ENCODE results near the gene CARHSP1.
"Not testable (repeated sequence)": the region's sequence is repeated elsewhere in the genome, so short reads cannot be mapped to it uniquely, and the experiment has no call there.

Gene CARHSP1

GRCh38 chr16:8880839-8881510 lies 12.2 kb upstream of the CARHSP1 start:
- Histone ChIP-seq H3K9me3 (no peaks in the 10 kb centered on the region), H3K36me3 (no peaks in the 10 kb centered on the region), H3K27ac (no peak overlapping the region), H3K4me3 (no peak overlapping the region), H3K27me3 (peaks cover 0 to 15% of the 10 kb centered on the region in 2 donors), H3K4me1 (peaks cover 0 to 8% (median 2%) of the 10 kb centered on the region in 4 donors)
- intact Hi-C loops (cut with DNase I; ENCODE audit: low total_unique reads) = loop anchor here (5.0 kb wide), 1 partner anchor 314 kb away; no protein-coding TSS in a partner anchor
- no peak for DNase-seq
- no peak for TF ChIP-seq CTCF (IDR thresholded peaks at IDR 0.05)

GRCh38 chr16:8878523-8878911 lies 9.7 kb upstream of the CARHSP1 start:
- no peak for DNase-seq
- intact Hi-C loops (cut with DNase I; ENCODE audit: low total_unique reads) = no loop called here
- H3K4me1 ChIP-seq = peaks cover 0 to 8% (median 2%) of the 10 kb centered on the region in 4 donors
- H3K9me3 ChIP-seq = no peaks in the 10 kb centered on the region
- no peak overlapping the region for H3K4me3 ChIP-seq
- no peak overlapping the region for H3K27ac ChIP-seq
- no peaks in the 10 kb centered on the region for H3K36me3 ChIP-seq
- peaks cover 0 to 10% of the 10 kb centered on the region in 2 donors for H3K27me3 ChIP-seq
- no peak for TF ChIP-seq CTCF (IDR thresholded peaks at IDR 0.05)

- intact Hi-C loops (cut with DNase I; ENCODE audit: low total_unique reads) = no loop called here
- no peak for DNase-seq
- H3K27me3 ChIP-seq = peaks cover 0 to 7% of the 10 kb centered on the region in 2 donors
- H3K36me3 ChIP-seq = no peaks in the 10 kb centered on the region
- H3K27ac ChIP-seq = no peak overlapping the region
- H3K4me3 ChIP-seq = no peak overlapping the region
- peaks cover 0 to 8% (median 2%) of the 10 kb centered on the region in 4 donors for H3K4me1 ChIP-seq
- TF ChIP-seq CTCF (IDR thresholded peaks at IDR 0.05) = no peak
- H3K9me3 ChIP-seq = no peaks in the 10 kb centered on the region
Measured at GRCh38 chr16:8877894-8878522, 9.2 kb upstream of the CARHSP1 start.

- intact Hi-C loops (cut with DNase I; ENCODE audit: low total_unique reads); H3K9me3 ChIP-seq; H3K36me3 ChIP-seq: not testable (repeated sequence)
Measured at GRCh38 chr16:8875317-8875716, 6.5 kb upstream of the CARHSP1 start.

GRCh38 chr16:8874388-8874787 lies 5.6 kb upstream of the CARHSP1 start:
- no peak for DNase-seq
- no peaks in the 10 kb centered on the region for H3K9me3 ChIP-seq
- no peaks in the 10 kb centered on the region for H3K36me3 ChIP-seq
- peaks cover 0 to 4% of the 10 kb centered on the region in 2 donors for H3K27me3 ChIP-seq
- no peak overlapping the region for H3K4me3 ChIP-seq
- peaks cover 0 to 24% (median 4%) of the 10 kb centered on the region in 4 donors for H3K4me1 ChIP-seq
- H3K27ac ChIP-seq = no peak overlapping the region
- TF ChIP-seq CTCF (IDR thresholded peaks at IDR 0.05) = no peak
- intact Hi-C loops (cut with DNase I; ENCODE audit: low total_unique reads) = no loop called here

More at GRCh38 chr16:8875317-8875716, 6.5 kb upstream of the CARHSP1 start:
- H3K4me3 ChIP-seq, H3K27me3 ChIP-seq, DNase-seq, H3K27ac ChIP-seq: not testable (repeated sequence)
- peaks cover 0 to 18% (median 2%) of the 10 kb centered on the region in 4 donors for H3K4me1 ChIP-seq

GRCh38 chr16:8873866-8874195 lies 5.0 kb upstream of the CARHSP1 start:
- DNase-seq; intact Hi-C loops (cut with DNase I; ENCODE audit: low total_unique reads); H3K4me3 ChIP-seq; H3K27ac ChIP-seq; H3K9me3 ChIP-seq; H3K36me3 ChIP-seq; H3K27me3 ChIP-seq: not testable (repeated sequence)
- peaks cover 0 to 25% (median 5%) of the 10 kb centered on the region in 4 donors for H3K4me1 ChIP-seq
